ENCODE data around the gene SLC5A10. TPM values are rescaled to one million over a fixed set of nuclear protein-coding genes. Genes with fewer than 3 reads are reported as not detected.

The SLC5A10 gene
- total RNA-seq, 1 experiment from 2014 or later, result not detected

GRCh38 chr17:19023209-19023999 lies 71.4 kb downstream of the SLC5A10 start:
- H2AK5ac ChIP-seq (ENCODE audit: insufficient read length, low read length), result no peak overlapping the region
- WGBS (ENCODE audit: extremely low coverage, insufficient read length, low lambda C conversion rate), result no CpG with 5 or more reads among the region's 9 CpGs
- no peaks in the 10 kb centered on the region for H3K79me2 ChIP-seq (ENCODE audit: insufficient read depth, low read length)
- no peak overlapping the region for H3K18ac ChIP-seq (ENCODE audit: insufficient read length, low read depth, low read length)
- peaks cover 3% of the 10 kb centered on the region; the same call in 1 of the 2 replicates for H3K27me3 Mint-ChIP-seq (ENCODE audit: low read depth)
- H4K91ac ChIP-seq (ENCODE audit: insufficient read length, low read depth, low read length), result no peak overlapping the region
- H3K27ac ChIP-seq (ENCODE audit: insufficient read length, low read depth, low read length), result no peak overlapping the region
- no peak overlapping the region for H3K23ac ChIP-seq (ENCODE audit: insufficient read length, low read depth, low read length)
- no peaks in the 10 kb centered on the region for H3K9me3 ChIP-seq (ENCODE audit: control insufficient read depth, low read depth, low read length)
- H3K23me2 ChIP-seq (ENCODE audit: insufficient read length, low read depth, low read length, poor library complexity, severe bottlenecking), result no peaks in the 10 kb centered on the region
- H3T11ph ChIP-seq (ENCODE audit: low read length), result no peak overlapping the region
- no peak overlapping the region for H4K5ac ChIP-seq (ENCODE audit: insufficient read length, low read depth, low read length)
- no peak for TF ChIP-seq CTCF (conservative IDR thresholded peaks at IDR 0.05)
- no peak overlapping the region for H3K56ac ChIP-seq (ENCODE audit: insufficient read length, low read depth, low read length)
- H3K27me3 ChIP-seq (ENCODE audit: insufficient read depth, low read length), result no peaks in the 10 kb centered on the region; the same call in 1 of the 2 replicates
- no peak overlapping the region for H3K4ac ChIP-seq (ENCODE audit: low read depth, low read length)
- no peak overlapping the region for H3K4me2 ChIP-seq (ENCODE audit: insufficient read depth, insufficient read length, low read length)
- no peak overlapping the region for H3K14ac ChIP-seq (ENCODE audit: insufficient read depth, low read length)
- DNase-seq, result no peak
- no peaks in the 10 kb centered on the region for H3K79me1 ChIP-seq (ENCODE audit: insufficient read depth, low read depth, low read length, poor library complexity, severe bottlenecking)
- H3K4me1 ChIP-seq (ENCODE audit: insufficient read depth, low read length), result no peaks in the 10 kb centered on the region
- H2BK12ac ChIP-seq (ENCODE audit: insufficient read length, low read depth, low read length), result no peak overlapping the region
- no peak overlapping the region for H3K27ac Mint-ChIP-seq
- H3K4me3 Mint-ChIP-seq, result no peak overlapping the region
- no peaks in the 10 kb centered on the region for H4K20me1 ChIP-seq (ENCODE audit: control insufficient read depth, insufficient read depth, insufficient read length)
- peaks cover 0 to 15% of the 10 kb centered on the region in 2 experiments; a peak in 2 of 4 replicates for H3K4me1 Mint-ChIP-seq
- no peaks in the 10 kb centered on the region for H3K36me3 Mint-ChIP-seq (ENCODE audit: insufficient read depth in 1 of 3, low read depth in 3 of 3)
- H3K9me3 Mint-ChIP-seq, result no peaks in the 10 kb centered on the region
- H2BK20ac ChIP-seq (ENCODE audit: low read depth, low read length, poor library complexity, severe bottlenecking), result no peak overlapping the region
- H2BK5ac ChIP-seq (ENCODE audit: insufficient read length, low read length), result no peak overlapping the region
- no peak overlapping the region for H3K9ac ChIP-seq (ENCODE audit: extremely low read depth, insufficient read length, low read length)
- no peak overlapping the region for H4K8ac ChIP-seq (replicated peaks; ENCODE audit: insufficient read length, low read depth, low read length)
- no peak overlapping the region for H2BK120ac ChIP-seq (ENCODE audit: low read depth, low read length, poor library complexity, severe bottlenecking)
- H2AFZ ChIP-seq (ENCODE audit: low read length), result no peak overlapping the region
- H2BK15ac ChIP-seq (ENCODE audit: low read depth, low read length), result no peak overlapping the region
